CD14-positive monocyte (primary cell): ENCODE data around the gene TES. TPM values are rescaled to one million over a fixed set of nuclear protein-coding genes. Genes with fewer than 3 reads are reported as not detected.
A peak's percentile ranks its signal among the peaks of the same experiment; 100 is the strongest.

ENCODE experiments used
- DNase-seq, 3 donors: peaks; one replicate each; pipeline ENCODE4 v3.0.0-alpha.2; 2011 to 2022
- H2AFZ ChIP-seq: 2 replicates; pipeline ENCODE4 v1.6.0; 2012; ENCODE audit warnings: mild to moderate bottlenecking, low read depth, low read length, inconsistent platforms; ENCODE audit not compliant: insufficient read depth, poor library complexity, severe bottlenecking
- H3K27ac ChIP-seq, 2 donors: 1 replicate in 1 of 2; 2 replicates in 1 of 2; pipeline ENCODE4 v1.5.1; 2012 to 2013; ENCODE audit warnings: low read length in 2 of 2, control low read depth in 1 of 2, inconsistent platforms in 1 of 2, low read depth in 1 of 2, mild to moderate bottlenecking in 1 of 2
- H3K27me3 ChIP-seq, 2 donors: one replicate each; pipeline versions ENCODE4 v1.6.0 to v1.6.1; 2011 to 2013; ENCODE audit warnings: low read length in 2 of 2; ENCODE audit not compliant: control insufficient read depth in 2 of 2, insufficient read depth in 2 of 2
- H3K36me3 ChIP-seq, 2 donors: replicated peaks in 1 of 2; 1 replicate in 1 of 2; 2 replicates in 1 of 2; pipeline versions ENCODE4 v1.5.1 to v1.6.1; 2012 to 2013; ENCODE audit warnings: low read length in 2 of 2, control low read depth in 1 of 2, inconsistent platforms in 1 of 2, mild to moderate bottlenecking in 1 of 2; ENCODE audit not compliant: insufficient read depth in 2 of 2, control insufficient read depth in 1 of 2
- H3K4me1 ChIP-seq, 2 donors: 1 replicate in 1 of 2; 2 replicates in 1 of 2; pipeline versions ENCODE4 v1.5.1 to v1.6.1; 2012 to 2013; ENCODE audit warnings: low read length in 2 of 2, control low read depth in 1 of 2, inconsistent platforms in 1 of 2, mild to moderate bottlenecking in 1 of 2, moderate library complexity in 1 of 2; ENCODE audit not compliant: insufficient read depth in 2 of 2, control insufficient read depth in 1 of 2
- H3K4me2 ChIP-seq: replicated peaks from 2 replicates; pipeline ENCODE3; 2012; ENCODE audit warnings: low read length, moderate library complexity, mild to moderate bottlenecking; ENCODE audit not compliant: poor library complexity, severe bottlenecking; ENCODE audit errors: extremely low read depth
- H3K4me3 ChIP-seq, 3 experiments: fragments of 200-600 bp in 1 of 3; sonication (generic) in 1 of 3; replicated peaks in 1 of 3; 1 replicate in 2 of 3; 2 replicates in 1 of 3; pipeline ENCODE4 v1.5.1; 2011 to 2013; ENCODE audit warnings: low read length in 3 of 3, mild to moderate bottlenecking in 3 of 3, control low read depth in 2 of 3, low read depth in 2 of 3, inconsistent platforms in 1 of 3, moderate library complexity in 1 of 3
- H3K79me2 ChIP-seq: 2 replicates; pipeline ENCODE4 v1.6.0; 2012; ENCODE audit warnings: mild to moderate bottlenecking, control low read depth, inconsistent platforms, low read length, moderate library complexity; ENCODE audit not compliant: insufficient read depth
- H3K9ac ChIP-seq: 2 replicates; pipeline ENCODE4 v1.6.0; 2017; ENCODE audit warnings: low read length, mild to moderate bottlenecking; ENCODE audit not compliant: insufficient read depth, poor library complexity, severe bottlenecking
- H3K9me3 ChIP-seq, 2 donors: replicated peaks in 1 of 2; 1 replicate in 1 of 2; 2 replicates in 1 of 2; pipeline versions ENCODE4 v1.5.1 to v1.6.1; 2012 to 2013; ENCODE audit warnings: low read length in 2 of 2, control low read depth in 1 of 2; ENCODE audit not compliant: control insufficient read depth in 1 of 2, insufficient read depth in 1 of 2
- H4K20me1 ChIP-seq: 2 replicates; pipeline ENCODE4 v1.6.0; 2012; ENCODE audit warnings: mild to moderate bottlenecking, low read length, control low read depth, moderate library complexity; ENCODE audit not compliant: insufficient read depth
- H3K27ac Mint-ChIP-seq, 7 donors: one replicate each; pipeline ENCODE4 v1.8.0; 2020; ENCODE audit warnings: mild to moderate bottlenecking in 7 of 7, mixed read lengths in 7 of 7, moderate library complexity in 6 of 7, inconsistent platforms in 2 of 7
- H3K27me3 Mint-ChIP-seq, 3 donors: one replicate each; pipeline ENCODE4 v1.8.0; 2021 to 2022; ENCODE audit warnings: low read depth in 3 of 3, mild to moderate bottlenecking in 3 of 3, mixed read lengths in 3 of 3, moderate library complexity in 3 of 3, inconsistent platforms in 1 of 3
- H3K36me3 Mint-ChIP-seq, 2 donors: one replicate each; pipeline ENCODE4 v1.8.0; 2020; ENCODE audit warnings: mixed read lengths in 2 of 2, inconsistent platforms in 1 of 2, mild to moderate bottlenecking in 1 of 2
- H3K4me1 Mint-ChIP-seq: one replicate; pipeline ENCODE4 v1.8.0; 2020; ENCODE audit warnings: mild to moderate bottlenecking, mixed read lengths
- H3K4me3 Mint-ChIP-seq, 2 donors: one replicate each; pipeline ENCODE4 v1.8.0; 2020; ENCODE audit warnings: mild to moderate bottlenecking in 2 of 2, mixed read lengths in 2 of 2, moderate library complexity in 1 of 2
- H3K9me3 Mint-ChIP-seq, 7 donors: one replicate each; pipeline ENCODE4 v1.8.0; 2020 to 2022; ENCODE audit warnings: mixed read lengths in 7 of 7, mild to moderate bottlenecking in 6 of 7, moderate library complexity in 6 of 7, inconsistent platforms in 2 of 7
- WGBS: methylation state at CpG from one replicate; pipeline ENCODE4 v1.1.5; 2013; ENCODE audit warnings: missing lambda C conversion rate; ENCODE audit not compliant: insufficient coverage; 5-methylcytosine and 5-hydroxymethylcytosine counted together
- intact Hi-C, 2 donors: fragments of 100-400 bp; cut with micrococcal nuclease; formaldehyde crosslinking; loops; one replicate each; pipeline versions ENCODE4 v1.15.0 to v1.15.1; 2023
- polyA plus RNA-seq, 3 donors: library from polyadenylated mRNA; depleted of rRNA in 1 of 3; unstranded in 2 of 3; stranded (reverse) in 1 of 3; fragments of 300-500 nt in 2 of 3; fragments of >200 nt in 1 of 3; fragmentation: Illumina TruSeq in 2 of 3; gene quantifications; 1 replicate in 2 of 3; 2 replicates in 1 of 3; pipeline ENCODE4 v1.2.3, GENCODE V29; 2012 to 2021
- TF ChIP-seq, protein P1 (sequence below): fragments of 200-600 bp; IDR thresholded peaks from one replicate; pipeline ENCODE4 v1.8.0; 2022; ENCODE audit warnings: antibody characterized with exemption, mild to moderate bottlenecking

TES gene
- polyA plus RNA-seq, 3 donors: 61.7 to 104 (median 89.0) TPM

DNA sequence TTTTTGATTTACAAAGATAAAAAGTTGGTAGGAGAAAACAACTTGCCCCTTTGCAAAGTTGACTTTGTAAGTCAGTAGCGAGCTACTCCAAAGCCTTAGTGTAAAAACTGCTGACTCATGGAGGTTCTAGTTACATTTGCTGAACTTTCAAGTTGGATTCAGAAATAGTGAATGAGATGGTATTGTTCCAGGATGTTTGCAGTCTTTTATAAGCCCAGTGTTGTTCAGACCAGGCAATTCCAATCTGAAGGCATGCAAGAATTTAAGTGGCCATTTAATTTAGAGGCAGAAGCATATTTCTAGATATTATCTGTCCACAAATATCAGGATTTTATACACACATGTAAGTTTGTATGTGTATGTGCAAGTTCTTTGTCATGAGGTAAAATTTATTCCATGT, 21.6 kb downstream of the TES start:
- intact Hi-C loops: loop anchor here in 1 of 2 donors (10.0 kb wide), 1 partner anchor 97 kb away; no protein-coding TSS in a partner anchor
- H3K4me2 ChIP-seq: peak overlapping the region; percentile 2

DNA sequence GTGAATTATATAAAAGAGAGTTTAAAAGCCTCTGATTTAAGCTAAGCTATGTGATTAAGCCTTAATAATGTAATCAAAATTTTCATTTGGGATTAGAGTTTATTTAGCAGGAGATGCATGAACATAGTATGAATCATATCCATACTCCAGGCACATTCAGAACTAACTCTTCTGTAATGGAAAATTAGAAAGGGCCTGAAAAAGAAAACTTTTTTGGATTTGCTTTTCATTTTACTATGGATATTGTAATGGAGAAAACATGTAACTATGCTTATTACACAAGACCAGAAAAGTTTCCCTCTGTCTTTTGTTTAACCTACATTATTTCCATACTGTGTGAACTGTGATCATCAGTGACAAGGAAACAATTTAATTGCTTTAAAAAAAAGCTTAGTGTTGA, 22.0 kb downstream of the TES start:
- peaks cover 8 to 17% of the 10 kb centered on the region in 2 donors for H3K36me3 Mint-ChIP-seq
- H3K27me3 ChIP-seq: no peaks in the 10 kb centered on the region
- H3K79me2 ChIP-seq: peaks cover 100% of the 10 kb centered on the region
- peak overlapping the region in 1 of 2 donors; percentile 29 for H3K27ac ChIP-seq
- H3K9me3 ChIP-seq: no peaks in the 10 kb centered on the region
- peaks cover 53 to 67% of the 10 kb centered on the region in 2 donors for H3K4me1 ChIP-seq
- intact Hi-C loops: loop anchor here in 1 of 2 donors (10.0 kb wide), 1 partner anchor 98 kb away; no protein-coding TSS in a partner anchor
- no peak overlapping the region for H2AFZ ChIP-seq
- no peak overlapping the region for H3K9ac ChIP-seq
- H4K20me1 ChIP-seq: peaks cover 96% of the 10 kb centered on the region
- TF ChIP-seq, protein P1, sequence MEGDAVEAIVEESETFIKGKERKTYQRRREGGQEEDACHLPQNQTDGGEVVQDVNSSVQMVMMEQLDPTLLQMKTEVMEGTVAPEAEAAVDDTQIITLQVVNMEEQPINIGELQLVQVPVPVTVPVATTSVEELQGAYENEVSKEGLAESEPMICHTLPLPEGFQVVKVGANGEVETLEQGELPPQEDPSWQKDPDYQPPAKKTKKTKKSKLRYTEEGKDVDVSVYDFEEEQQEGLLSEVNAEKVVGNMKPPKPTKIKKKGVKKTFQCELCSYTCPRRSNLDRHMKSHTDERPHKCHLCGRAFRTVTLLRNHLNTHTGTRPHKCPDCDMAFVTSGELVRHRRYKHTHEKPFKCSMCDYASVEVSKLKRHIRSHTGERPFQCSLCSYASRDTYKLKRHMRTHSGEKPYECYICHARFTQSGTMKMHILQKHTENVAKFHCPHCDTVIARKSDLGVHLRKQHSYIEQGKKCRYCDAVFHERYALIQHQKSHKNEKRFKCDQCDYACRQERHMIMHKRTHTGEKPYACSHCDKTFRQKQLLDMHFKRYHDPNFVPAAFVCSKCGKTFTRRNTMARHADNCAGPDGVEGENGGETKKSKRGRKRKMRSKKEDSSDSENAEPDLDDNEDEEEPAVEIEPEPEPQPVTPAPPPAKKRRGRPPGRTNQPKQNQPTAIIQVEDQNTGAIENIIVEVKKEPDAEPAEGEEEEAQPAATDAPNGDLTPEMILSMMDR: no peak
- no peak overlapping the region for H3K4me2 ChIP-seq
- no peak for DNase-seq
- no peak overlapping the region for H3K4me3 ChIP-seq
- peaks cover 62% of the 10 kb centered on the region for H3K4me1 Mint-ChIP-seq
- H3K27ac Mint-ChIP-seq: peak overlapping the region in 1 of 7 donors; percentile 43
- no peak overlapping the region for H3K4me3 Mint-ChIP-seq
- no peaks in the 10 kb centered on the region for H3K9me3 Mint-ChIP-seq
- H3K27me3 Mint-ChIP-seq: no peaks in the 10 kb centered on the region
- peaks cover under 1 to 21% of the 10 kb centered on the region in 2 donors for H3K36me3 ChIP-seq

More for the DNA sequence above, 21.6 kb downstream of the TES start:
- Mint-ChIP-seq H3K4me3 (no peak overlapping the region), H3K27me3 (no peaks in the 10 kb centered on the region), H3K27ac (peak overlapping the region in 2 of 7 donors; percentile 0 to 43), H3K9me3 (no peaks in the 10 kb centered on the region), H3K36me3 (peaks cover 5 to 16% of the 10 kb centered on the region in 2 donors), H3K4me1 (peaks cover 62% of the 10 kb centered on the region)
- Histone ChIP-seq H4K20me1 (peaks cover 96% of the 10 kb centered on the region), H3K9me3 (no peaks in the 10 kb centered on the region), H2AFZ (no peak overlapping the region), H3K9ac (no peak overlapping the region), H3K79me2 (peaks cover 100% of the 10 kb centered on the region), H3K4me3 (peak overlapping the region in 1 of 3 experiments; percentile 22), H3K27ac (peak overlapping the region in 1 of 2 donors; percentile 68), H3K27me3 (no peaks in the 10 kb centered on the region), H3K36me3 (peaks cover 0 to 17% of the 10 kb centered on the region in 2 donors), H3K4me1 (peaks cover 53 to 67% of the 10 kb centered on the region in 2 donors)
- TF ChIP-seq, protein P1: no peak
- DNase-seq: peak in 2 of 3 donors; percentile 37 to 50
- 0% methylated on average over 1 of the region's 1 CpG for WGBS
